ENCODE measurements around the gene HS3ST4.

The HS3ST4 gene

GRCh38 chr16:25950586-25951281 is 259.0 kb downstream of the HS3ST4 start:
- H3K4me3 ChIP-seq (ENCODE audit: low read depth, low read length), result no peak overlapping the region
- DNase-seq (ENCODE audit: low read depth, low spot score), result no peak
- in situ Hi-C loops (cut with HindIII; ENCODE audit: low sequenced_read_pairs), result no loop called here
- TF ChIP-seq, protein P1, sequence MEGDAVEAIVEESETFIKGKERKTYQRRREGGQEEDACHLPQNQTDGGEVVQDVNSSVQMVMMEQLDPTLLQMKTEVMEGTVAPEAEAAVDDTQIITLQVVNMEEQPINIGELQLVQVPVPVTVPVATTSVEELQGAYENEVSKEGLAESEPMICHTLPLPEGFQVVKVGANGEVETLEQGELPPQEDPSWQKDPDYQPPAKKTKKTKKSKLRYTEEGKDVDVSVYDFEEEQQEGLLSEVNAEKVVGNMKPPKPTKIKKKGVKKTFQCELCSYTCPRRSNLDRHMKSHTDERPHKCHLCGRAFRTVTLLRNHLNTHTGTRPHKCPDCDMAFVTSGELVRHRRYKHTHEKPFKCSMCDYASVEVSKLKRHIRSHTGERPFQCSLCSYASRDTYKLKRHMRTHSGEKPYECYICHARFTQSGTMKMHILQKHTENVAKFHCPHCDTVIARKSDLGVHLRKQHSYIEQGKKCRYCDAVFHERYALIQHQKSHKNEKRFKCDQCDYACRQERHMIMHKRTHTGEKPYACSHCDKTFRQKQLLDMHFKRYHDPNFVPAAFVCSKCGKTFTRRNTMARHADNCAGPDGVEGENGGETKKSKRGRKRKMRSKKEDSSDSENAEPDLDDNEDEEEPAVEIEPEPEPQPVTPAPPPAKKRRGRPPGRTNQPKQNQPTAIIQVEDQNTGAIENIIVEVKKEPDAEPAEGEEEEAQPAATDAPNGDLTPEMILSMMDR (IDR thresholded peaks at IDR 0.05; ENCODE audit: low read depth, low read length), result no peak

- no peak overlapping the region for H3K4me3 ChIP-seq (ENCODE audit: low read depth, low read length)
- TF ChIP-seq, protein P1 (IDR thresholded peaks at IDR 0.05; ENCODE audit: low read depth, low read length), result no peak
- no peak for DNase-seq (ENCODE audit: low read depth, low spot score)
- in situ Hi-C loops (cut with HindIII; ENCODE audit: low sequenced_read_pairs), result no loop called here
Observed at GRCh38 chr16:25951999-25952398, 260.2 kb downstream of the HS3ST4 start.

DNA sequence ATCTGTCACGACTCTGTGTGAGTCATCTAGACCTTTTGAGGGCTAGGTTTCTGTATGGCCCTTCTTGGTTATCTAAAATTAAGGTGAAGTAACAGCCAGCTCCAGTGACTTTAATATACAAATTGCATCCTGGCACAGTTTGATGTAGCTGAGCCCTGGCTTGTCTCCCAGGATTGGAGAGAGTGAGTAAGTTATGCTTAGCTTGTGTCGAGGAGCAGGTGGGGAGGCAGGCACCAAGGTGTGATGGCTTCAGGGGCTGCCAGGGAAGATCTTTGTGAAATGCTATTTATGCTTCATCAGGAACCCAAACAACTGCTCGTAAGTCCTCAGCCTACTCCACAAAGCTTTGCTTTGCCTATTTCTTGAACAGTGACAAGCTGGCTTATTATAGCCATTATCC is 261.2 kb downstream of the HS3ST4 start:
- TF ChIP-seq, protein P1 (IDR thresholded peaks at IDR 0.05; ENCODE audit: low read depth, low read length), result no peak
- in situ Hi-C loops (cut with HindIII; ENCODE audit: low sequenced_read_pairs), result no loop called here
- DNase-seq (ENCODE audit: low read depth, low spot score), result no peak
- no peak overlapping the region for H3K4me3 ChIP-seq (ENCODE audit: low read depth, low read length)

- in situ Hi-C loops (cut with HindIII; ENCODE audit: low sequenced_read_pairs), result no loop called here
- no peak for DNase-seq (ENCODE audit: low read depth, low spot score)
- no peak overlapping the region for H3K4me3 ChIP-seq (ENCODE audit: low read depth, low read length)
- TF ChIP-seq, protein P1 (IDR thresholded peaks at IDR 0.05; ENCODE audit: low read depth, low read length), result no peak
Observed at GRCh38 chr16:25957707-25958106, 265.9 kb downstream of the HS3ST4 start.

- TF ChIP-seq, protein P1 (IDR thresholded peaks at IDR 0.05; ENCODE audit: low read depth, low read length), result no peak
- no peak for DNase-seq (ENCODE audit: low read depth, low spot score)
- in situ Hi-C loops (cut with HindIII; ENCODE audit: low sequenced_read_pairs), result no loop called here
- no peak overlapping the region for H3K4me3 ChIP-seq (ENCODE audit: low read depth, low read length)
Observed at GRCh38 chr16:25959221-25959620, 267.5 kb downstream of the HS3ST4 start.

DNA sequence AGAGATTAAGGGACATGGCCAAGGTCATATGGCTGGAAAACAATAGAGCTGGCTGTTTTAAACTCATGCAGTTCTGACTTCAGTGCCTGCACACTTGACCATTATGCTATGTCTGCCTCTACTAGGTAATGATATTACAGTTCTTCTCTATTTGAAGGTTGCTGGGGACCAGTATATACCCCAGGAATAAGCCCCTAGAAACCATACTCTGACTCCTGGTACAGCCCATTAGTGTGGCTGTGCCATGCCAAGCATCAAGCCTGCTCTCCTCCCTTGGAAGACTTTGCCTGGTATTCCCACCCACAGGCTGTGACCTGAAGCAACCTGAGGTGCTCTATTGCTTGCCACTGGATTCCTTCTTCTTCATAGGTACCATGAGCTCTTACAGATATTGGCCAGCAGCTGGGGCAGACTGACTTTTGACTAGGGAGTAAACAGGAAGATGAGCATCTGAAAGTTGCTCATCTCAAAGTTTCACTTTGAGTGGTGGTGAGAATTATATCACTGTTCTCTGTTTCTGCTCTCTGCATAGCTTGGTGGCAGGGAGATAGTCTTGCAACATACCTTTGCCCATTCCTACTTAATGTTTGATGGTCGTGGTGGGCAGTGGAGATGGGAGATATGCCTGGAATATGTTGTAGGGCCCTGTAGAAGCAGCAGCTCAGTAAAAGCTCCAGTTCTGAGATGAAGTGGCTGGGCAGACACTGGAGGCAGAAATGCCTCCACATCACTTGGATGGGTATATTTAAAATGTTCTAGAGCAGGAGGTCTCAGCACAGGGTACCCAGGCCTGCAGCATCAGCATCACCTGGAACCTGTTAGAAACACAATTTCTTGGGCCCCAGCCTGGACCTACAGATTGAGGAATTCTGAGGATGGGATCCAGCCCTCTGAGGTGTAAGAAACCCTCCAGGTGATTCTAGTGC is 274.7 kb downstream of the HS3ST4 start:
- in situ Hi-C loops (cut with HindIII; ENCODE audit: low sequenced_read_pairs), result no loop called here
- no peak for DNase-seq (ENCODE audit: low read depth, low spot score)
- TF ChIP-seq, protein P1 (IDR thresholded peaks at IDR 0.05; ENCODE audit: low read depth, low read length), result no peak
- H3K4me3 ChIP-seq (ENCODE audit: low read depth, low read length), result no peak overlapping the region

Data from astrocyte of the spinal cord (primary cell).